ENCODE measurements around the gene R3HCC1L.

The R3HCC1L gene

DNA sequence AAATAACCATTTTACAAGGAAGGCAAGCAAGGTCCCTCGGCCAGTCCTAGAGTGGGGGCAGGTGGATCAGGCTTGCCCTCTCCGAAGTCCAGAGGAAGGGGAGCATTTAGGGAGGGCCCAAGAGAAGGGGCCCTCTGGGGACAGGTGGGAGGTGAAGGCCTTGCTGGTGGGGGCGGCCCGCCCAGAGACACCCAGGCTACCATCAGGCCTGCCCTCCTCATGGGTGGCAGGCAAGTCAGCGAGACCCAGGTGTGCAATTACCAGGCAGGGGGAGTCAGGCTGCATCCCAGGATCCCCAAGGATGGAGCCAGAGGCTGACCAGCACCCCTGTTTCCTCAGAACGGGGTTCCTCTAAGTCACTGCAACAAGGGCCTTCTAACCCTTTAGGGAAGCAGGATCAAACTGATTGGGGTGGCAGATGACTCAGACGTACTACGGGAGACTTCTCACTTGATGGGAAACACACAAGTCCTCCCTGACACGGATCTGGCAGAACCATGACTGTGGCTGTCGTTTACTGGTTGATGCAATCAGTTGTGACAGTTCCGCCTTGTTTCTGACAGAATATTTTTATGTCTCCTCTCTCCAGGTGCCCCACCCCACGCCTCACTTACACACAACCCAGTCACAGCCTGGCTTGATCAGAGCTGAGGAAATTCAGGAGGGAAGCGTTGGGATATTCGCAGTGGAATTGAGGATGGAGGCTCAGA is 125.3 kb downstream of the R3HCC1L start:
- TF ChIP-seq, protein P1, sequence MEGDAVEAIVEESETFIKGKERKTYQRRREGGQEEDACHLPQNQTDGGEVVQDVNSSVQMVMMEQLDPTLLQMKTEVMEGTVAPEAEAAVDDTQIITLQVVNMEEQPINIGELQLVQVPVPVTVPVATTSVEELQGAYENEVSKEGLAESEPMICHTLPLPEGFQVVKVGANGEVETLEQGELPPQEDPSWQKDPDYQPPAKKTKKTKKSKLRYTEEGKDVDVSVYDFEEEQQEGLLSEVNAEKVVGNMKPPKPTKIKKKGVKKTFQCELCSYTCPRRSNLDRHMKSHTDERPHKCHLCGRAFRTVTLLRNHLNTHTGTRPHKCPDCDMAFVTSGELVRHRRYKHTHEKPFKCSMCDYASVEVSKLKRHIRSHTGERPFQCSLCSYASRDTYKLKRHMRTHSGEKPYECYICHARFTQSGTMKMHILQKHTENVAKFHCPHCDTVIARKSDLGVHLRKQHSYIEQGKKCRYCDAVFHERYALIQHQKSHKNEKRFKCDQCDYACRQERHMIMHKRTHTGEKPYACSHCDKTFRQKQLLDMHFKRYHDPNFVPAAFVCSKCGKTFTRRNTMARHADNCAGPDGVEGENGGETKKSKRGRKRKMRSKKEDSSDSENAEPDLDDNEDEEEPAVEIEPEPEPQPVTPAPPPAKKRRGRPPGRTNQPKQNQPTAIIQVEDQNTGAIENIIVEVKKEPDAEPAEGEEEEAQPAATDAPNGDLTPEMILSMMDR (conservative IDR thresholded peaks at IDR 0.05; ENCODE audit: low read depth, low read length) = no peak
- H3K4me3 ChIP-seq (ENCODE audit: low read length) = no peak overlapping the region
- DNase-seq (ENCODE audit: low read depth) = no peak

DNA sequence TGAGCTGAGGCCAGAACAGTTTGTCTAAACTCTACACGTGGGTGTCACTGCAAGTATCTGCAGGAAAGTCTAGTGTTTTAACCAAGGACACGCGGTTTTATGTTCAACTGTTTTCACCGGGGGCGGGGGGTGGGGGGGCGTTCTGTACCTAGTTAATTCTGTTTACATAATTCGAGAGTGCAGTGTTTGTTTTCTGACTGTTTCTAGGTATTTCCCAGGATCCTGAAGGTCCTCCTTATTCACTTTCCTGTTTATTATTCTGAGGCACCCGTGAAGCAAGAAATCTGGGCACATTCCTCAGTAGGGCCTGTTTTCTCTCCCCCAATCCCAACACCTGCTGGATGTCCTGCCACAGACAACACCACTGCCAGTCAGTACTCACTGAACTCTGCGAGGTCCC is 125.9 kb downstream of the R3HCC1L start:
- H3K4me3 ChIP-seq (ENCODE audit: low read length) = no peak overlapping the region
- TF ChIP-seq, protein P1 (conservative IDR thresholded peaks at IDR 0.05; ENCODE audit: low read depth, low read length) = no peak
- no peak for DNase-seq (ENCODE audit: low read depth)

DNA sequence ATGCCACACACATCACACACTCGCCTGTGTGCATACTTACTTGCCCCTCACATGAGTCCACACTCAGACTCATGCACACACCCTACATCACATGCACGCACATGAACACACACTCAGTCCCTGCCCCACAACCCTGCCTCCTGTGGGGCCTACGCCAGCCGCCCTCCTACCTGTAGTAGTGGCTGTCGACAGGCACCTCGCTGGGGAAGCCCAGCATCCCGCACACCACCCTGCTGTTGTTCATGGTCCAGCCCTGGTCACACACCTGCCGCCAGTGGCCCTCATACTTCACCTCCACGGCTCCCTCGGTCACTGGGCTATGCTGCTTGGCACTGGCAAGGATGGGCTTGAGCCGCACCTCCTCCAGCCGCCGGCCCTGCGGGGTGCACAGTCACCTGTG is 126.3 kb downstream of the R3HCC1L start:
- TF ChIP-seq, protein P1 (conservative IDR thresholded peaks at IDR 0.05; ENCODE audit: low read depth, low read length) = no peak
- H3K4me3 ChIP-seq (ENCODE audit: low read length) = no peak overlapping the region
- DNase-seq (ENCODE audit: low read depth) = no peak

DNA sequence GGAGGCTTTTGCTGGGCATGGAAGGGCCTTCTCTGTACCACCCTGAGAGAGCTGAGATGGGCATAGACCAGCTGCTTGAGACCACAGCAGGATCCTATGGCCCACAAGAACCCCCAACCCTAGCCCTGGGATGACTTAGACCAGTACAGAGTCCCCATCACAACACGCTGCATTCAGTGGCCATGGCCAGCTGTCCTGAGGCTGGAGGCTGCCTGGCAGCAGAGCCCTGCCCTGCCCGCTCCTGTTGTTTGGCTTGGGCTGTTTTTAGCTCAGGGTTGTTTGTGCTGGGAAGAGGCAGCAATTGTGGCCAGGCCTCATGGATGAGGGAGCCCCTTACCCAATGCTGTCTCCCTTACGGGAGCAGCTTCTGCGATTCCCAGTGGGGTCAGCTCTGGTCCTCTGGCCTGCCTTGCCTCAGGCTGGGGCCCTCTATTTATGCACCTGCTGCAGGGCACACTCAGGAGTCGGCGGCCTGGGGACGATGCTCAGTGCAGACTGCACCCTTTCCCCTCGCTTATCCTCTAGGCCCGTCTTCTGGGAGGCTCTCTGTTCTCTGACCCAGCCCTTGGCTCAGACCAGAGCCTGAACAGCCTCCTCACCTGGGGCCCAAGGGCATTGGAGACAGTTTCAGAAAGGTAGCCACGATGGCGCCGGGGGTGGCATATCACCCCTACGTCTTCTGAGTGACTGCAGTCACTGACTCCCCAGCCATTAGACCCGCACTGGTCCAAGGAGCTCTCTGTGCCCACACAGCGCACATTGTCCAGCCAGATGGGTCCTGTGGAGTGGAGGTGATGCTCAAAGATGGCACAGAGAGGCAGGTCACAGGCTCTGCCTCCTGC is 127.2 kb downstream of the R3HCC1L start:
- DNase-seq (ENCODE audit: low read depth) = no peak
- TF ChIP-seq, protein P1 (conservative IDR thresholded peaks at IDR 0.05; ENCODE audit: low read depth, low read length) = no peak
- no peak overlapping the region for H3K4me3 ChIP-seq (ENCODE audit: low read length)

DNA sequence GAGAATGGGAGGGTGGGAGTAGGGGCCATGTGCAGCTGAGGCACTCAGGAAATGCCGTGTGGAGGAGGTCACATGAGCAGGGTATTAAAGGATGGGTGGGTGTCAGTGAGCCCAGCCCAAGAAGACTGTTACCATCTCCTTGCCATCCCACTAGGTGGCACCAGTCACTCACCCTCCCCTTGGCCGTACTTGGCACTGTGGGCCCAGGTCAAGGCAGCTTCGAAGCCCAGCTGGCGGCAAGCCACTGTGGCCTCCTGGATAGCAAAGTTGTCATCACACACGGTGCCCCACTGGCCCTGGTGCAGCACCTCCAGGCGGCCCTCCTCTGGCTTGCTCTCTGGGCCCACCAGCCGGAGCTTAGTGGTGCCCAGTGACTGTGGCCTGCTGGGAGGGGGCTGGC is 128.1 kb downstream of the R3HCC1L start:
- no peak for DNase-seq (ENCODE audit: low read depth)
- no peak overlapping the region for H3K4me3 ChIP-seq (ENCODE audit: low read length)
- TF ChIP-seq, protein P1 (conservative IDR thresholded peaks at IDR 0.05; ENCODE audit: low read depth, low read length) = peak; percentile 58

DNA sequence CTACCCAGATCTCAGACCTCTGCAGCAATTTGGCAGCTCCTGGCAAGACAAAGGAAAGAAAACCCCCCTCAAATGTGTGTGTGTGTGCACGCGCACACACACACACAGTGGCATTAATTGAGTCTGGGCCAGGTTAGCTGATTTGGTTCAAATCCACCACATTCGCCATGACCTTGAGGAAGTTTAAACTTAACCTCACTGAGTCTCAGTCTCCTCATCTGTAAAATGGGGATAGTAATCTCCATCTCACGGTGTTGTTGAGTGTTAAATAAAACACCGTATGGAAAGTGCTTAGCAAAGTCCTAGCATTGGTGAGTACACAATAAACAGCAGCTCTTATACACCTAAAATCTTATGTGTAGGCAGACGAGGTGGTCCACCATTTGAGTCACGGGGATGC is 128.6 kb downstream of the R3HCC1L start:
- TF ChIP-seq, protein P1 (conservative IDR thresholded peaks at IDR 0.05; ENCODE audit: low read depth, low read length) = no peak

More for the DNA sequence above, 128.6 kb downstream of the R3HCC1L start:
- no peak for DNase-seq (ENCODE audit: low read depth)
- H3K4me3 ChIP-seq (ENCODE audit: low read length) = no peak overlapping the region

All from retinal pigment epithelial cell (primary cell).